OCI-LY7 (cell line): ENCODE data around the gene CENPA.

Experiments
- EZH2phosphoT487 ChIP-seq: fragments of 200-600 bp; sonication (generic); IDR thresholded peaks from 2 replicates; pipeline ENCODE4 v1.6.1; 2018; ENCODE audit warnings: low read depth, borderline replicate concordance, mild to moderate bottlenecking, mixed run types, antibody characterized with exemption, low read length, moderate library complexity, mixed read lengths
- TF ChIP-seq, protein P1 (sequence below): fragments of 200-600 bp; sonication (generic); conservative IDR thresholded peaks from 2 replicates; pipeline ENCODE4 v1.5.1; 2014; ENCODE audit warnings: mild to moderate bottlenecking, antibody characterized with exemption, low read length, moderate library complexity, mixed read lengths

DNA sequence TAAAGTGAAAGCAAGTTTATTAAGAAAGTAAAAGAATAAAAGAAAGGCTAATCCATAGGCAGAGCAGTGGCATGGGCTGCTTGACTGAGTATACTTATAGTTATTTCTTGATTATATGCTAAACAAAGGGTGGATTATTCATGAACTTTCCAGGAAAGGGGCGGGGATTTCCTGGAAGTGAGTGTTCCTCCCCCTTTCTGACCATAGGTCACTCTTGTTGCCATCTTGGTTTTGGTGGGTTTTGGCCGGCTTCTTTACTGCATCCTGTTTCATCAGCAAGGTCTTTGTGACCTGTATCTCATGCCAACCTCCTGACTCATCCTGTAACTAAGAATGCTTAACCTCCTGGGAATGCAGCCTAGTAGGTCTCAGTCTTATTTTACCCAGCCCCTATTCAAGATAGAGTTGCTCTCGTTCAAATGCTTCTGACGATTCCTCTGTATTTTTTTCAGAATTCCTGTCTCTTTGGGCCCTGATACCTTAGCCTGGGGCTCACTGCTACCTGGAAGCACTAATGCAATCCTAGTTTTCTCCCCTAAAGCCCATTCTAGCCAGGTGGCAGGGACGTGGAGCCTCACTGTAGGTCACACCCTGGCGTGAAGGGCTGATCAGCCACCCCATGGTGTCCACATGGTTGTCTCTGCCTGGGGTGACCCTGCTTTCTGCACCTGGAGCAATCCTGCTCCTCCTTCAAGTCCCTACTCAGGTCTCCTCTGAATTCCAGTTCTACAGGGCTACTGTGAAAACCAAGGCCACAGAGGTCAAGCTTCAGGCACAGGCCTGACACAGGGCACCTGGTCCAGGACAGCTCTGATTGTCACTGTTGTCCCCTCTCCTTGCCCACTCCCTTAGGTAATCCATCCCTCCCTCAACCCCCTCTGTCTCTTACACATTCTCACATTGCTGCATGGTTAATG is 27.7 kb upstream of the CENPA start:
- TF ChIP-seq, protein P1, sequence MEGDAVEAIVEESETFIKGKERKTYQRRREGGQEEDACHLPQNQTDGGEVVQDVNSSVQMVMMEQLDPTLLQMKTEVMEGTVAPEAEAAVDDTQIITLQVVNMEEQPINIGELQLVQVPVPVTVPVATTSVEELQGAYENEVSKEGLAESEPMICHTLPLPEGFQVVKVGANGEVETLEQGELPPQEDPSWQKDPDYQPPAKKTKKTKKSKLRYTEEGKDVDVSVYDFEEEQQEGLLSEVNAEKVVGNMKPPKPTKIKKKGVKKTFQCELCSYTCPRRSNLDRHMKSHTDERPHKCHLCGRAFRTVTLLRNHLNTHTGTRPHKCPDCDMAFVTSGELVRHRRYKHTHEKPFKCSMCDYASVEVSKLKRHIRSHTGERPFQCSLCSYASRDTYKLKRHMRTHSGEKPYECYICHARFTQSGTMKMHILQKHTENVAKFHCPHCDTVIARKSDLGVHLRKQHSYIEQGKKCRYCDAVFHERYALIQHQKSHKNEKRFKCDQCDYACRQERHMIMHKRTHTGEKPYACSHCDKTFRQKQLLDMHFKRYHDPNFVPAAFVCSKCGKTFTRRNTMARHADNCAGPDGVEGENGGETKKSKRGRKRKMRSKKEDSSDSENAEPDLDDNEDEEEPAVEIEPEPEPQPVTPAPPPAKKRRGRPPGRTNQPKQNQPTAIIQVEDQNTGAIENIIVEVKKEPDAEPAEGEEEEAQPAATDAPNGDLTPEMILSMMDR: no peak
- TF ChIP-seq EZH2phosphoT487: no peak
